ENCODE results near the gene ODC1. TPM values are rescaled to one million over a fixed set of nuclear protein-coding genes. Genes with fewer than 3 reads are reported as not detected.

Gene ODC1
- total and polyA plus RNA-seq, 2 of the 4 experiments (the other 2 are of a cell fraction): 117 to 204 TPM

DNA sequence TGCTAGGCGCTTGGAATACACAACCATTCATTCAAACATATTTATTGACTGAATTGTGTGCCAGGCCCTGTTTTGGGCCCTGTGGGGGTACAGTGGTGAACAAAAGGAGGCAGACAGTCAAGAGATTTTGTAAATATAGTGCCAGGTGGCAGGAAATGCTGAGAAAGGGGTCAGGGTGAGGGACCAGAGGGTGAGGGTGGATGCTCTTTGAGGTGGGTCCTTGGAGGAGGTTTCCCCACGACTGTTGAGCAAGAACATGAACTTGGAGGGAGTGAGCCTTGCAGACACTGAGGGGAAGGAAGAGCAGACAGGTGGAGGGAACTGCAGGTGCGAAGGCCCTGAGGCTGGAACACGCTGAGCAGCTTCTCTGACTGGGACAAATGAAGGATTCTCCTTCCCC, 40.7 kb downstream of the ODC1 start:
- Histone ChIP-seq H4K8ac (ENCODE audit: low read depth in 2 of 2, low read length in 2 of 2) (no peak overlapping the region), H3K14ac (replicated peaks; ENCODE audit: low read depth, low read length) (no peak overlapping the region), H3K79me1 (ENCODE audit: low read depth in 1 of 2, low read length in 2 of 2) (peaks cover 0 to 9% of the 10 kb centered on the region in 2 experiments; a peak in 1 of 4 replicates), H3K4ac (ENCODE audit: low read depth, low read length) (no peak overlapping the region), H2BK5ac (ENCODE audit: low read depth, low read length, poor library complexity, severe bottlenecking) (no peak overlapping the region), H4K5ac (ENCODE audit: low read depth, low read length) (no peak overlapping the region), H3K4me2 (ENCODE audit: low read depth, low read length) (no peak overlapping the region), H2BK15ac (ENCODE audit: low read depth, low read length) (no peak overlapping the region), H2BK120ac (ENCODE audit: low read depth, low read length) (no peak overlapping the region), H4K91ac (ENCODE audit: insufficient read depth, low read depth, low read length) (no peak overlapping the region), H4K20me1 (ENCODE audit: insufficient read depth, low read length) (peaks cover 10% of the 10 kb centered on the region), H3K4me1 (ENCODE audit: control insufficient read depth, insufficient read depth, low read length) (peaks cover 21% of the 10 kb centered on the region), H3K9me1 (ENCODE audit: insufficient read depth, low read length) (peaks cover 7% of the 10 kb centered on the region; the same call in 1 of the 2 replicates), H3K4me3 (ENCODE audit: insufficient read depth, low read depth, low read length) (no peak overlapping the region), H3K36me3 (ENCODE audit: control insufficient read depth, insufficient read depth, low read length) (no peaks in the 10 kb centered on the region), H3K56ac (ENCODE audit: extremely low read depth, insufficient read depth, low read length) (no peak overlapping the region), H3K9me3 (ENCODE audit: control insufficient read depth, insufficient read depth, low read length) (no peaks in the 10 kb centered on the region), H3K27ac (ENCODE audit: insufficient read depth, low read length) (no peak overlapping the region), H3K23ac (ENCODE audit: low read depth, low read length) (no peak overlapping the region), H2AFZ (replicated peaks; ENCODE audit: low read length, poor library complexity) (no peak overlapping the region), H2BK20ac (ENCODE audit: low read depth, low read length) (no peak overlapping the region), H2AK5ac (ENCODE audit: low read depth, low read length) (0 out of 2 replicates have a peak overlapping the region, but pooled peaks have one; percentile 15), H3K9ac (ENCODE audit: low read depth, low read length) (no peak overlapping the region), H2AK9ac (replicated peaks; ENCODE audit: low read depth, low read length, poor library complexity) (no peak overlapping the region), H3K18ac (ENCODE audit: low read depth, low read length) (no peak overlapping the region), H3K27me3 (ENCODE audit: control insufficient read depth, insufficient read depth, low read length) (no peaks in the 10 kb centered on the region)
- dilution Hi-C loops (cut with HindIII; ENCODE audit: low sequenced_read_pairs, unreplicated experiment) (no loop called here), in situ Hi-C loops (cut with MboI; ENCODE audit: low sequenced_read_pairs) (loop anchor here (10.0 kb wide), 1 partner anchor 263 kb away; no protein-coding TSS in a partner anchor), intact Hi-C loops (cut with micrococcal nuclease) (loop anchor here (10.0 kb wide), 1 partner anchor 333 kb away; no protein-coding TSS in a partner anchor)
- POLR2A ChIA-PET (ENCODE audit: unreplicated experiment): no interaction called here
- CTCF ChIA-PET: interaction anchor here (0.6 to 0.7 kb wide), 2 partner anchors 283 to 421 kb away, joined by 3 to 6 read pairs; no protein-coding TSS in a partner anchor
- TF ChIP-seq, protein P1, sequence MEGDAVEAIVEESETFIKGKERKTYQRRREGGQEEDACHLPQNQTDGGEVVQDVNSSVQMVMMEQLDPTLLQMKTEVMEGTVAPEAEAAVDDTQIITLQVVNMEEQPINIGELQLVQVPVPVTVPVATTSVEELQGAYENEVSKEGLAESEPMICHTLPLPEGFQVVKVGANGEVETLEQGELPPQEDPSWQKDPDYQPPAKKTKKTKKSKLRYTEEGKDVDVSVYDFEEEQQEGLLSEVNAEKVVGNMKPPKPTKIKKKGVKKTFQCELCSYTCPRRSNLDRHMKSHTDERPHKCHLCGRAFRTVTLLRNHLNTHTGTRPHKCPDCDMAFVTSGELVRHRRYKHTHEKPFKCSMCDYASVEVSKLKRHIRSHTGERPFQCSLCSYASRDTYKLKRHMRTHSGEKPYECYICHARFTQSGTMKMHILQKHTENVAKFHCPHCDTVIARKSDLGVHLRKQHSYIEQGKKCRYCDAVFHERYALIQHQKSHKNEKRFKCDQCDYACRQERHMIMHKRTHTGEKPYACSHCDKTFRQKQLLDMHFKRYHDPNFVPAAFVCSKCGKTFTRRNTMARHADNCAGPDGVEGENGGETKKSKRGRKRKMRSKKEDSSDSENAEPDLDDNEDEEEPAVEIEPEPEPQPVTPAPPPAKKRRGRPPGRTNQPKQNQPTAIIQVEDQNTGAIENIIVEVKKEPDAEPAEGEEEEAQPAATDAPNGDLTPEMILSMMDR (conservative IDR thresholded peaks at IDR 0.05; ENCODE audit: low read depth, low read length): no peak
- TF ChIP-seq RAD21 (IDR thresholded peaks at IDR 0.05; ENCODE audit: low read length) (no peak), NFE2L2 (IDR thresholded peaks at IDR 0.05; ENCODE audit: low read depth, low read length) (no peak), CEBPB (IDR thresholded peaks at IDR 0.05; ENCODE audit: low read depth, low read length) (no peak), RCOR1 (IDR thresholded peaks at IDR 0.05; ENCODE audit: insufficient replicate concordance, low read length) (no peak), RFX5 (IDR thresholded peaks at IDR 0.05; ENCODE audit: low read depth, low read length) (no peak), BHLHE40 (IDR thresholded peaks at IDR 0.05; ENCODE audit: low read depth, low read length) (no peak), SMC3 (IDR thresholded peaks at IDR 0.05; ENCODE audit: low read depth, low read length) (no peak), MAZ (IDR thresholded peaks at IDR 0.05; ENCODE audit: borderline replicate concordance, low read depth, low read length) (no peak), CHD1 (IDR thresholded peaks at IDR 0.05; ENCODE audit: low read depth, low read length) (no peak), FOS (IDR thresholded peaks at IDR 0.05; ENCODE audit: low read depth, low read length) (no peak), POLR2A (IDR thresholded peaks at IDR 0.05; ENCODE audit: low read depth, low read length) (no peak), MAFK (IDR thresholded peaks at IDR 0.05; ENCODE audit: low read depth, low read length) (no peak), MXI1 (IDR thresholded peaks at IDR 0.05; ENCODE audit: borderline replicate concordance, low read depth, low read length) (no peak)
- TF ChIP-seq, protein P2, sequence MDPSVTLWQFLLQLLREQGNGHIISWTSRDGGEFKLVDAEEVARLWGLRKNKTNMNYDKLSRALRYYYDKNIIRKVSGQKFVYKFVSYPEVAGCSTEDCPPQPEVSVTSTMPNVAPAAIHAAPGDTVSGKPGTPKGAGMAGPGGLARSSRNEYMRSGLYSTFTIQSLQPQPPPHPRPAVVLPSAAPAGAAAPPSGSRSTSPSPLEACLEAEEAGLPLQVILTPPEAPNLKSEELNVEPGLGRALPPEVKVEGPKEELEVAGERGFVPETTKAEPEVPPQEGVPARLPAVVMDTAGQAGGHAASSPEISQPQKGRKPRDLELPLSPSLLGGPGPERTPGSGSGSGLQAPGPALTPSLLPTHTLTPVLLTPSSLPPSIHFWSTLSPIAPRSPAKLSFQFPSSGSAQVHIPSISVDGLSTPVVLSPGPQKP (IDR thresholded peaks at IDR 0.05; ENCODE audit: borderline replicate concordance, low read depth, low read length): no peak
- TF ChIP-seq, protein P3, sequence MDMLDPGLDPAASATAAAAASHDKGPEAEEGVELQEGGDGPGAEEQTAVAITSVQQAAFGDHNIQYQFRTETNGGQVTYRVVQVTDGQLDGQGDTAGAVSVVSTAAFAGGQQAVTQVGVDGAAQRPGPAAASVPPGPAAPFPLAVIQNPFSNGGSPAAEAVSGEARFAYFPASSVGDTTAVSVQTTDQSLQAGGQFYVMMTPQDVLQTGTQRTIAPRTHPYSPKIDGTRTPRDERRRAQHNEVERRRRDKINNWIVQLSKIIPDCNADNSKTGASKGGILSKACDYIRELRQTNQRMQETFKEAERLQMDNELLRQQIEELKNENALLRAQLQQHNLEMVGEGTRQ (IDR thresholded peaks at IDR 0.05; ENCODE audit: low read depth, low read length): no peak
- WGBS, 2 experiments (ENCODE audit: extremely low coverage in 2 of 2, insufficient read length in 1 of 2): 60% methylated on average over 1 of the region's 4 CpGs; no CpG with 5 or more reads in 1 of the 2 experiments
- BruUV-seq (replicated peaks): no TSS peak
- DNase-seq (no peak), ATAC-seq (ENCODE audit: low read depth) (no peak)

Data from IMR-90 (cell line).